Measurements from ENCODE around the gene ANGPTL4.
A peak's percentile ranks its signal among the peaks of the same experiment; 100 is the strongest.
"Not testable (repeated sequence)": the region's sequence is repeated elsewhere in the genome, so short reads cannot be mapped to it uniquely, and the experiment has no call there.

Gene ANGPTL4, protein sequence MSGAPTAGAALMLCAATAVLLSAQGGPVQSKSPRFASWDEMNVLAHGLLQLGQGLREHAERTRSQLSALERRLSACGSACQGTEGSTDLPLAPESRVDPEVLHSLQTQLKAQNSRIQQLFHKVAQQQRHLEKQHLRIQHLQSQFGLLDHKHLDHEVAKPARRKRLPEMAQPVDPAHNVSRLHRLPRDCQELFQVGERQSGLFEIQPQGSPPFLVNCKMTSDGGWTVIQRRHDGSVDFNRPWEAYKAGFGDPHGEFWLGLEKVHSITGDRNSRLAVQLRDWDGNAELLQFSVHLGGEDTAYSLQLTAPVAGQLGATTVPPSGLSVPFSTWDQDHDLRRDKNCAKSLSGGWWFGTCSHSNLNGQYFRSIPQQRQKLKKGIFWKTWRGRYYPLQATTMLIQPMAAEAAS

GRCh38 chr19:8363803-8364771 is at the start of gene ANGPTL4:
Gene ANGPTL4, plus strand, starts transcription at chr19:8364155. Its CDS starts 167 bp downstream, at chr19:8364322.
- peak in 11 of 14 donors; percentile 1 to 78 (median 43) for DNase-seq

DNA sequence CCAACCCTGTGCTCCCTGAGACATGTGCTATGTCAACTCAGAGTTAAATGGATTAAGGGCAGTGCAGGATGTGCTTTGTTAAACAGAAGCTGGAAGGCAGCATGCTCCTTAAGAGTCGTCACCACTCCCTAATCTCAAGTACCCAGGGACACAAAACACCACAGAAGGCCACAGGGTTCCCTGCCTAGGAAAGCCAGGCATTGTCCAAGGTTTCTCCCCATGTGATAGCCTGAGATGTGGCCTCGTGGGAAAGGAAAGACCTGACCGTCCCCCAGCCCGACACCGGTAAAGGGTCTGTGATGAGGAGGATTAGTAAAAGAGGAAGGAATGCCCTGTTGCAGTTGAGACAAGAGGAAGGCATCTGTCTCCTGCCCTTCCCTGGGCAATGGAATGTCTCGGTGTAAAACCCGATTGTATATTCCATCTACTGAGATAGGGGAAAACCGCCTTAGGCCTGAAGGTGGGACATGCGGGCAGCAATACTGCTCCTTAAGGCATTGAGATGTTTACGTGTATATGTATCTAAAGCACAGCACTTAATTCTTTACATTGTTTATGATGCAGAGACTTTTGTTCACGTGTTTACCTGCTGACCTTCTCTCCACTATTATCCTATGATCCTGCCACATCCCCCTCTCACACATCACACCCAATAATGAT is 48.8 kb upstream of the ANGPTL4 start:
- DNase-seq, result not testable (repeated sequence)

DNA sequence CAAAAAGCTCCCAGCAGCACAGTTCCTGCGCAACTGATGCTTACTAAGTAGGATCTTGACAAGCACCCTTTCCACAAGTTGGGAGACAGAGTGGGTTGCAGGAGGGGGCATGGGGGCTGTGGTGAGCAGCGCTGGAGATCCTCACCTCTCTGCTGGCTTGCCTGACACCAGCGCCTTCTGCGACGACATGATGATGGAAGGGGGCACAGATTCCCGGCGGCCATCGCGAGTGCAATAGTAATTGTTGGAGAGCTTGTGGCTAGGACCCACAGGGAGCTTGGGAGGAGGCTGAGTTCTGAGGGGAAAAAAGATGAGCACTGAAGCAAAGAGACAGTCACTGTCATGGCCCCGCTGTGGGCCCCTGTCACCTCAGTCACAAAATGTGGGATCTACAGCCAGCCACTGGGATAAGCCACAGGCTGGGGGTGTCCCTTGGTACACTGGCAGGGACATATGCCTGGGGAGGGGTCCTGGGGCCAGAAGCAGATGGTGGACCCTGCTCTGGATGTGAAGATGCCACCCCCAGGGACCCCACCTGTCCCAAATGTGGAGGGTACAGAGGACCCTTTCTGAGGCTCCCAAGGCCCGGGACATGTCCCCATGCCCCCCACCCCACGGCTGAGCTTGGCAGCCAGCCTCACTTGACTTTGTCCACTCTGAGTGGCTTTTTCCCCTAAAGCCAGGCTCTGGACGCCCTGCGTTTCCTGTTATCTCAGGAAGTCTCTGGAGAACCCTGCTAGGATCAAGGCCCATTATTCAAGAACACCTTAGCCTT is 47.4 kb upstream of the ANGPTL4 start:
- DNase-seq, result no peak

- not testable (repeated sequence) for DNase-seq
Observed at GRCh38 chr19:8318835-8319234, 45.1 kb upstream of the ANGPTL4 start.

DNA sequence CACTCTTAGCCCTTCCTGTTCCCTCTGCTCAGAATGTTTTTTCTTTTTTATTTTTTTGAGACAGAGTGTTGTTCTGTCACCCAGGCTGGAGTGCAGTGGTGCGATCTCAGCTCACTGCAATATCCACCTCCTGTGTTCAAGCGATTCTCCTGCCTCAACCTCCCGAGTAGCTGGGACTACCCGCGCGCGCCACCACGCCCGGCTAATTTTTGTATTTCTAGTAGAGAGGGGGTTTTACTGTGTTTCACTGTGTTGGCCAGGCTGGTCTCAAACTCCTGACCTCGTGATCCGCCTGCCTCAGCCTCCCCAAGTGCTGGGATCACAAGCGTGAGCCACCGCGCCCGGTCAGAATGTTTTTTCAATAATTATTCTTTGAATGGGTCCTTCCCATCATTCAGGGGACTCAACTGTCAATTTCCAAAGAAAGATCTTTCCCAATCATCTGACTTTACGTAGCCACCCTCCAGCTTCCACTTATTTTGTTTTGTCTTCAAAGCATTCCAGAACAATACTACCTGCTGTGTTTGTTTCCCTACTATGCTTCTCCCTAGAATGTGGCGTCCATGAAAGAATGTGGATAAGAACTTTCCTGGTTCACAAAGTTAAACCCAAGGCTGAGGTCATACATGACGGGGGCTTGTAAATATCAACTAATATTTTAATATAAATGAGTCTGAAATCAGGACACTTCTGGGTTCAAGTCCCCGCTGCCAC is 44.0 kb upstream of the ANGPTL4 start:
- no peak for DNase-seq

DNA sequence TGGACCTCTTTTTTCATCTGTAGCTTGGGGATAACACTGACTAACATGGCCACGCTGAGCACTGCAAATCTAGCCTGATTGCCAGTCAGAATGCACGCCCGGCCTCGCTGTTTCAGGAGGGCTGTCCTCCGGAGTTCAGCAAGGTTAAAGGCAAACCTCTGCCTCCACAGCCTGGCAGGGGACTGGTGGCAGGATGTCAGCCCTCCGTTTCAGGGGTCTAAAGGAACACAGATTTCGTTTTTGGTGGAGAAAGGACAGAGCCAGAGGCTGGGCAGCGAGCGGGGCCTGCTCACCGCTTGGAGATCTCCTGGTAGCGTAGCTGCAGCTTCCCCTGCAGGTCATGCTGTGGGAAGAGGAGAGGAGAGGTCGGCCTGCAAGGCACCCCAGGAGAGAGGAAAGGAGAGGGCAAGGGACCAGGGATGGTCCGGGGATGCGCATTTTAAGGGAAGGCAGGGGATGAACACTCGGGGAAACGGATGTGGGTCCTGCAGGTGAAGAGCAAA is 43.3 kb upstream of the ANGPTL4 start:
- DNase-seq, result peak in 3 of 14 donors; percentile 19 to 48 (median 26)

GRCh38 chr19:8321067-8321985 is 42.6 kb upstream of the ANGPTL4 start, which contains the start of the genes NDUFA7 and RPS28:
Gene NDUFA7, minus strand, starts transcription at chr19:8321375. Its CDS starts 17 bp downstream, at chr19:8321358.
Gene RPS28, plus strand, starts transcription at chr19:8321496. Its CDS starts 35 bp downstream, at chr19:8321531.
- peak; percentile 63 to 95 (median 90) for DNase-seq

DNA sequence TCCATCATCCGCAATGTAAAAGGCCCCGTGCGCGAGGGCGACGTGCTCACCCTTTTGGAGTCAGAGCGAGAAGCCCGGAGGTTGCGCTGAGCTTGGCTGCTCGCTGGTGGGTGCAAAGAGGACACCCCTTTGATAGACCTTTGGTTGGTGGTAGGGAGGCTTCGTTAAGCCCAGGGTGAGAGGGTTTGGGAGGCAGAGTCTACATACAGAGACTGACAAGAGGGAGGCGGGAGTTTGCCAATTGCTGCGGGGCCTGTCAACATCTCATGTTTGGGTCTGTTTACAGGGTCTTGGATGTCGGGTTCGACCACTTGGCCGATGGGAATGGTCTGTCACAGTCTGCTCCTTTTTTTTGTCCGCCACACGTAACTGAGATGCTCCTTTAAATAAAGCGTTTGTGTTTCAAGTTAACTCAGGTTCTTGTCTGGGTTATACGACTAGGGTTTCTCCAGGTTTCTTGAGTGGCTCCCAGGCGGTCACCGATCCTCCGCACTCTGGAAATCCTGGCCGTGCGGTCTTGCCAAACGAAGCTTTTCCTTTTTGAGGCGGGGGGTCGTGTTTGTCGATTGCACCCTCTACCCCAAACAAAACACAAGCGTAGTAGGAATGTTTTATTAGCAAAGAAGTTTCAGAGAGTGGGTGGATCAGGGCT is 41.8 kb upstream of the ANGPTL4 start:
- no peak for DNase-seq

GRCh38 chr19:8322638-8322997 is 41.3 kb upstream of the ANGPTL4 start:
- DNase-seq, result no peak

DNA sequence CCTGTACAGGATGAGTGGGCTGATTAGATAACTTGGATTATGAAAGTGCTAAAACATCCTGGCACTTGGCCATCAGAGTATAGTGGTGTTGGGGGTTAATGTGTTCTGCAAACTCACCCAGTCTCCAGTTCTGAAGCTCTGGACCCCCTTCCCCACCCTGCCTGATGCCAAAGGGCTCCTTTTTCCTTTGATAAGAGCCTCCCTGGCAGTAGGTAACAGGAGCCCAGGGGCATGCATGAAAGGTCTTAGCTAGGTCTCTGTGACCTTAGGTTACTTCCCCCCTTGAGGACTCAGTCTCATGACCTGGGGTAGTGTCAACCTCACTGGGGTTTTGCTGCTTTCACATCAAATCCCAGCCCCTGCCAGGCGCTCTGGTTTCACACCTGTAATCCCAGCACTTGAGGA is 40.2 kb upstream of the ANGPTL4 start:
- DNase-seq, result no peak

GRCh38 chr19:8324186-8325050 is 39.5 kb upstream of the ANGPTL4 start:
- no peak for DNase-seq

GRCh38 chr19:8325454-8325853 is 38.5 kb upstream of the ANGPTL4 start:
- no peak for DNase-seq

GRCh38 chr19:8329996-8330395 is 34.0 kb upstream of the ANGPTL4 start:
- DNase-seq, result no peak

DNA sequence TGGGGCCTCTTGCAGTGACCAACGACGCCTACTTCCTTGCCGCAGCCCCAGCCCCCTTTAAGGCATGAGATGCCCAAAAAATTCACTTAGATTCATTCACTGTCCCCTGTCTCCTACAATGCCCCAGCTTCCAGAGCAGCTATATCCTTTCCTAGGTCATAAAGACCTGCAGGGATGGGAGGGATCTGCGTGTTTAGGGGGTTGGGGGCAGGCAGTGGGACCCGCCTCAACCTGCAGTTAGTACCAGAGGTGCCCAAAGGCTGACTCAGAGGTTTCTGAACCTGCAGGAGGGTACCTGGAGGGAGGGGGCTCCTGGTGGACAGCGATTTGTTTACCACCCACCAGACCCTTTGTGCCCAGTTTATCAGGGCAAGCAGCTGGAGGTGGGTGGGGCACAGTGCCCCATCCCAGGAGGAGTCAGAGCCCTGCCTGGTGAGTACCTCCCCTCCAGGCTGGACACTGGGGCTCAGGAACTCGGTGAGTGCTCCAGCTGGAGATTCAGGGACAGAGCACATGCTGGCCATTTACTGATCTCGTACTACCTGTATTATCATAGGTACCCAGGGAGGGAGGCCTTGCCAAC is 32.6 kb upstream of the ANGPTL4 start:
- no peak for DNase-seq

- no peak for DNase-seq
Observed at GRCh38 chr19:8332976-8333766, 30.8 kb upstream of the ANGPTL4 start.

DNA sequence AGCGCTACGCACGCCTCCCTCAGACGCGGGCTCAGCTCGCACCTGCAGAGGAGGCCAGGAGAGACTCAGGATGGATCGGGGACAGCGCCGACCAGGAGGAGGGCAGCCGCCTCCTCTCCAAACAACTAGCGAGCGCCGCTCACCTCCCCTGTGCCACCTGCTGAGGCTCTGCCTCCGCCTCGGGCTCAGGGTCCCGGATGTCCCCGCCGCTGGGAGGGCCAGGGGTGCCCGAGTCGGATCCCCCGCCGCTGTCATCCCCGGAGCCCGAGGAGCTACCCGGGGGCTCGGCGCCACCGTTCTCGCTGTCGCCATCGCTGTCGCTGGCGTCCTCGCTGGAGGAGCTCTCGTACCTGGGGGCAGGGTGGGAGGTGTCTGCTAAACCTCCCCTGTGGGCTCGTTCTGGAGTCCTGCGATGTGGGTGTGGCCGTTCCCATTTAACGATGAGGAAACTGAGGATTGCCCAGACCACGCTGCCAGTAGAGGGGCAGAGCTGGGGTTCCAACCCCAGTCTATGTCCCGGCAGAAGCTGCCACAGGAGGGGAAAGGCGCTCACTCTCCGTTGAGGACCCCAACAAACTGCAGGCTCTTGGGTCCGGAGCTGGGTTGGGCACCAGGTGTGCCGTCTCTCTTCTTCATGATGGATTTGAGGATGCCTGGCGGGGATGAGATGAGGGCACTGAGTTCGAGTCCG is 30.0 kb upstream of the ANGPTL4 start:
- no peak for DNase-seq

Measured in C1 segment of cervical spinal cord (tissue), 14 donors.